Activated T-cell treated with anti-CD3 and anti-CD28 coated beads, Interleukin-2, amount 50 U/mL, for 24 hours (primary cell): ENCODE measurements around the gene PDE6H.

Source experiments
- DNase-seq: peaks from one replicate; pipeline ENCODE4 v3.0.0-alpha.2; 2020
- H3K27ac Mint-ChIP-seq: 2 replicates; pipeline ENCODE4 v1.8.0; 2020; ENCODE audit warnings: mild to moderate bottlenecking, mixed read lengths
- H3K27me3 Mint-ChIP-seq: 2 replicates; pipeline ENCODE4 v1.8.0; 2020; ENCODE audit warnings: mixed read lengths
- H3K36me3 Mint-ChIP-seq: 2 replicates; pipeline ENCODE4 v1.8.0; 2020; ENCODE audit warnings: low read depth, mixed read lengths
- H3K4me1 Mint-ChIP-seq: 2 replicates; pipeline ENCODE4 v1.8.0; 2020; ENCODE audit warnings: low read depth, mixed read lengths
- H3K4me3 Mint-ChIP-seq: 2 replicates; pipeline ENCODE4 v1.8.0; 2020; ENCODE audit warnings: mild to moderate bottlenecking, moderate library complexity, mixed read lengths
- H3K9me3 Mint-ChIP-seq: 2 replicates; pipeline ENCODE4 v1.8.0; 2020; ENCODE audit warnings: mixed read lengths

The PDE6H gene

DNA sequence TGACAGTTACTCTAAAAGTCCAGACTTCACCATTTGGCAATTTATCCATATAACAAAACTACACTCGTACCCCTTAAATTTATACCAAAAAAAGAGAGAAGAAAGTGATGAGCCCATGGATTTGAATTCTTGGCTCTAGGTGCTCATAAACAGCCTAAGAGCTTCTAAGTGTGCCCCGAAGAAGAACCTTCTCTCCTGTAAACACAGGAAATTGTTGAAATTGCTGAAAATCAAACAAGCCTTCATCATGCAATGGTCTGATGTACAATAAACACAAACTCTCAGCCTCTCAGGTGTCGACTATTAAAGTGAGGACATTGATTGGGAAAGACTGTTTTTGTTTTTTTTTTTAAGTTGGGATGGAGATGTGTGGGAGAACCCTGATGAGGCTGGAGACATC is 21.8 kb downstream of the PDE6H start:
- no peak for DNase-seq
- Mint-ChIP-seq H3K9me3 (peaks cover 12% of the 10 kb centered on the region), H3K36me3 (no peaks in the 10 kb centered on the region), H3K4me1 (peaks cover 34% of the 10 kb centered on the region), H3K27me3 (no peaks in the 10 kb centered on the region), H3K27ac (peak overlapping the region; percentile 58), H3K4me3 (no peak overlapping the region)

DNA sequence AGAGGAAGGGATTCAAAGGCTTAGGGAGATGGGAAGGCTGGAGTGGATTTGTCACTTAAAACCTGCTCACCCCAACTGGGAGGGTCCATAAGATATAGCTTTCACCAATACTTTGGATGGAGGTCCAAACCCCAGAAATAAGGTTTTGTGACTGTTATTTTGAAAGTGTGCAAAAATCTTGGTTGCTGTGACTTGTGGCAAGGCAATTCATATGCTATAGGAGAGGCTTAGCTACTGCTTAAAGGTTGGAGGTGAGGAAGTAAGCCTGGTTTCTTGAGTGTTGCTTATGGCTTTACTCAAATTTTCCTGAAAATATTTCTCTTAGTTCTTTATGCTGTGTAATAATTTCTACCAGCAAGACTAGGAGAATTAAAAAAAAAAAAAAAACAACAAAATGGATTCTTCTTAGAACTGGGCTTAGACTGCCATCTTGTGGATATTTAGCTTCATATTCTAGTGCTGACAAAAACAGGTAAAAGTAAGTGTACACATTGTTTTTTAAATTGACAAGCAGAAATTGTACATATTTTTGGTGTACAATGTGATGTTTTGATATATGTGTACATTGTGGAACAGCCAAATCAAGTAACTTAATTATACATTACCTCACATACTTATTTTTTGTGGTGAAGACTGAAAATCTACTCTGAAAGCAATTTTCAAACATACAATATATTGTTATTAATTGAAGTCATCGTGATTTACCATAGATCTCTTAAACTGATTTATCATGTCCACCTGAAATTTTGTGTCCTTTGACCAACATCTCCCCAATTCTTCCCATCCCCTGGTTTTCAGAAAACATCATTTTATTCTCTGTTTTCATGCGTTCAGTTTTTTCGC is 23.0 kb downstream of the PDE6H start:
- peaks cover 31% of the 10 kb centered on the region for H3K4me1 Mint-ChIP-seq
- H3K36me3 Mint-ChIP-seq: no peaks in the 10 kb centered on the region
- peaks cover 8% of the 10 kb centered on the region for H3K9me3 Mint-ChIP-seq
- peak overlapping the region; percentile 51 for H3K27ac Mint-ChIP-seq
- no peak for DNase-seq
- H3K4me3 Mint-ChIP-seq: no peak overlapping the region
- H3K27me3 Mint-ChIP-seq: no peaks in the 10 kb centered on the region

DNA sequence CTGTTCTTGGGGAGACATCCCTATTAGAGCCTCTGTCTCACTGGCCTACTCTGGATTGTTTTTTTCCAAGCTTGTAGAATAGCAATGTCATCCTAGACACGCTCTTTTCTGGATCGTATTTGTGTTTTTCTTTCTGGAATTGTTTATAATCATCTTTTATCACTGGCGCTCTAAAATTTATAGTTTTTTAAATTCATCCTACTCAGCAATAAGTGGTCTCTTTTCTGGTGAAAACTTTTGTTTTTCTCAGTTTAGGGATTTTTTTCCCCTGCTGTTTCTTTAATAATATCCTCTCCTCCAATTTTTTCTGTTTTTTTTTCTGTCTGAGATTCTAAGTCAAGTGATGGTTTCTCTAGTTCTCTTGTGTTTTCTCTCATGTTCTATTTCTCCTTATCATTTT is 25.2 kb downstream of the PDE6H start:
- no peaks in the 10 kb centered on the region for H3K9me3 Mint-ChIP-seq

DNA sequence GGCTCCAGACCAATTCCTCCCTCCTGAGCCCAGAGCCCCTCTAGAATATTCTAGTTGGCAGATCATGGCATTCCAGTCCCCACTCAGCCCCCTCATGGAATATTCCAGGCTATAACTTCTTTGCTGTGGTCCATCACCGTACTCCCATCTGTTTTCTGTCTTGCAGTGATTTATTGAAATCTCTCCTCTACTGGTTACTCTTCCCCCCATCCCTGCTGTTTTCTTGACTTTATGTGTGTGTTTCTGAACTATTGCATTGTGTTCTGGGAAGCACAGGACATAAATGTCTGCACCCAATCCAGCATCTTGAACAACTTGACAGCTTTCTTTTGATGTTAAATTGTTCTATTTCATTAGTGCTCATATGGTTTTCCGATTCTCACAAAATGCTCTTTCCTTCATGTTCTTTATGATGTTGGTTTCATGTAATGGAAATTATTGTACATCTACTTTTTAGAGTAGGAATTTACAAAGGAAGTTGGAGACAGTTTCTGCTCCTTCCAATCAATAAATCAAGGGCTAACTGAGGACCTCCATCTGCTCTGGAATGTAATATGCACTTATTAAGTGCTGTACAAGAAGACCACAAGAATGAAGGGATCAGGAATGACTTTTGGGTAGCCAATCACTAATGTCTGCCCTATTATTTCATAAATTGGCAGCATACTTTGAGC is 26.3 kb downstream of the PDE6H start:
- Mint-ChIP-seq H3K27ac (no peak overlapping the region), H3K9me3 (no peaks in the 10 kb centered on the region), H3K4me1 (peaks cover 18% of the 10 kb centered on the region), H3K4me3 (no peak overlapping the region), H3K27me3 (peaks cover 25% of the 10 kb centered on the region), H3K36me3 (no peaks in the 10 kb centered on the region)
- DNase-seq: no peak

More for the DNA sequence above, 25.2 kb downstream of the PDE6H start:
- Mint-ChIP-seq H3K27ac (no peak overlapping the region), H3K27me3 (peaks cover 14% of the 10 kb centered on the region), H3K4me3 (no peak overlapping the region), H3K4me1 (peaks cover 28% of the 10 kb centered on the region), H3K36me3 (no peaks in the 10 kb centered on the region)
- no peak for DNase-seq

DNA sequence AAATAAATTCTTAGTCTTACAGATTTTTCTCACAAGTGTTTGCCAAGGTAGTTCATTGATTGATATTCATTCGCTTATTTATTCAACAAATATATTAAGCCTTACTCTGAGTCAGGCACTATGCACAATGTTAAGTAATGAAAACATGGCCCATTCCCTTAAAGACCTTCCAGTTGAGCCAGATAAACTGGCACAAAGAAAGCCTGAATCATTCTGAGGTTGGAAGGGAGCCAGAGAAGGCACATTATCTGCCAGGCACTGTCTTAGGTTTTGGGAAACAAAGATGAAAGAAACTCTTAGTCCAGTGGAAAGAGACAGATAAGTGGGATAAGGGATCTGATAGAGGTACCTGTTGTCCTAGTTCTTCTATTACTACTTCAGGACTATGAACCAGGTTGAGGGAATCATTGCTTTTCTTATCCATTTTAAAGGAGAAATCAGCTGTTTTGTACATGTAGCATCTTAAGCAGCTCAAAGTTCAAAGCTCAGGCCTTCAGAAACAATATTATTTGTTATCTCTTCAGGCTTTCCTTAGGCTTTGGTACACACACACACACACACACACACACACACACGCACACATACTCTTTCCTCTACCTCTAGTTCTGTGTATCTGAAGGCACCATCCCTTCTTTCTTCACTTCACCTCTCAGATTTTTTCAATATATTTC is 27.0 kb downstream of the PDE6H start:
- Mint-ChIP-seq H3K27me3 (peaks cover 29% of the 10 kb centered on the region), H3K9me3 (no peaks in the 10 kb centered on the region), H3K36me3 (no peaks in the 10 kb centered on the region), H3K4me1 (peaks cover 11% of the 10 kb centered on the region), H3K4me3 (no peak overlapping the region), H3K27ac (no peak overlapping the region)
- no peak for DNase-seq

DNA sequence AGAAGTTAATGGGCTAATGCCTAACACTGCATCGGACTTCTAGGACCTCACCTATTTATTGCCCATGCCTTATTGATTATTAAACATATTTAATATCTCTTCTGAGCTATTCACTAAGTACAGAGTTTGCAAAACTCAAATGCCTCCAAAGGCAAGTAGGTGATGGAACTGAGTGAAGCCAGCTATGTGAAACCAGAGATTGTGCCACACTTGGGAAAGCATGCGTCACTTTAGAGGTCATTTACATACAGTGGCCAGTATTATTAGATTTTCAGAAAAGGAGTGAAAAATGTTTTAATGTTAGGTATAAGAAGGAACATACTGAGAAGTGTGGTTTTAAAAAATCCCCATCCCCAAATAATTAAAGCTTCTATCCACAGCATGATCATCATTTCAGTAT is 27.7 kb downstream of the PDE6H start:
- DNase-seq: no peak
- Mint-ChIP-seq H3K4me3 (no peak overlapping the region), H3K27me3 (peaks cover 29% of the 10 kb centered on the region), H3K4me1 (peaks cover 4% of the 10 kb centered on the region), H3K9me3 (no peaks in the 10 kb centered on the region), H3K36me3 (no peaks in the 10 kb centered on the region), H3K27ac (no peak overlapping the region)

DNA sequence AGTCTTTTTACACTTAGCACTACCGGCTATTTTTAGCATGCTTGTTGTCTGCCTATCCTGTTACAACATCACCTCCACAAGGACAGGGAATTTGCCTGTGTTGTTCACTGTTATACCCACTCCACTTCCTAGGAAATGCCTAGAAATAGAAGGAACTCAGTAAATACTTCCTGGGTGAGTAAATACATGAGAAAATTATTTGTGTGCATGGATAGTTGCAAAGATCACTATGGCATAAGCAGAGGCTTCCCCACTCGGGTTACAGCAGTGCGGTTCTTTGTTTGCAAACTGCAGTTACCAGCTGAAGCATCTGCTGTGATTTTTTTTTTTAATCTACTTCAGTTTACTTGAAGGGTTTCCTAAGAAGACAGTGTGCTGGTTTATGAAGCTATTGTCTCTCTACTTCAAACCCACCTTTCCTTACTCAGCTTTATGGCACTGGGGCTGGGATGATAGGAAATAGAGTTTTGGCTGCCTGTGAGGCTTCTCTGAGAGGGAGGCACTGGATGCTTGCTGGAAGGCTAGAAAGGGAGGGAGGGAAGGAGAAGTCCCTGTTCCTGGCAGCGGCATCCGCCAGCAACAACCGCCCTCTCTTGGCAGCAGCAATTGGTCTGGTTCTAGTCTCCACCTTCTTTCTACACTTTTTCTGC is 29.0 kb downstream of the PDE6H start:
- DNase-seq: no peak
- H3K27me3 Mint-ChIP-seq: peaks cover 36% of the 10 kb centered on the region
- H3K36me3 Mint-ChIP-seq: no peaks in the 10 kb centered on the region

DNA sequence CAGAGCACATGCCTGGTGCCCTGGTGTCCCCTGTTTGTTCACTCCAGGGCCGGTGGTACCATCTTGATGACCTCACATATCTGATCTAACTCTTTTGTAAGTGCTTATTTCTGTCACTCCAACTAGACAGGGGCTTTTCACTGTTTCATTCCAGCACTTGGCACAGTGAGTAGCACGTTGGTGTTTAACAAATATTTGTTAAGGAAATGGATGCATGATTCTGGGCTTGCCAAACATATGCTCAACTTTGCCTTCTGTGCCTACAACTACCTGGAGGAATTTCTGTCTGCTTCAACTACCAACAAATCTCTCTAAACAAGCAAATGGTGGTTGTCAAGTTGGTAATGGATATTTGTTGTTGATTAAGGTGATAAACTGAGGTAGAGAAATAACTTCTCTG is 31.6 kb downstream of the PDE6H start:
- Mint-ChIP-seq H3K36me3 (no peaks in the 10 kb centered on the region), H3K27me3 (peaks cover 42% of the 10 kb centered on the region), H3K27ac (no peak overlapping the region), H3K4me3 (no peak overlapping the region), H3K4me1 (no peaks in the 10 kb centered on the region), H3K9me3 (no peaks in the 10 kb centered on the region)
- DNase-seq: no peak

More for the DNA sequence above, 29.0 kb downstream of the PDE6H start:
- Mint-ChIP-seq H3K27ac (no peak overlapping the region), H3K4me3 (no peak overlapping the region), H3K9me3 (no peaks in the 10 kb centered on the region), H3K4me1 (no peaks in the 10 kb centered on the region)

DNA sequence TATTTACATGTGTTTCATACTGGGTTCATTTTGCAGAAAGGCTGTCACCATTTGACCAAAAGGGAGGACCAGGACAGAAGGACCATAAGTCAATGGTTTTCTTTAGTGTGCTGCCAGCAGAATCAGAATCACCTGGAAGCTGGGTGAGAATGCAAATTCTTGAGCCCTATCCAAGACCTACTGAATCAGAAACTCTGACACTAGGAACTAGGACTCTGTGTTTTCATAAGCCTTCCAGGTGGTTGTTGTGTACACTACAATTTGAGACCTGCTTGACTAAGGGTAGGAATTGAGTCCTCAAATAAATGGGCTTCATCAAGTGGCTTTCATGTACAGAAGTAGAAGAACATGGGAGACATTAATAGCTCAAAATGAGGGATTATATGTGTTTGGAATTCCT is 32.2 kb downstream of the PDE6H start:
- H3K27ac Mint-ChIP-seq: no peak overlapping the region
- DNase-seq: no peak
- H3K4me3 Mint-ChIP-seq: no peak overlapping the region
- H3K36me3 Mint-ChIP-seq: no peaks in the 10 kb centered on the region
- no peaks in the 10 kb centered on the region for H3K4me1 Mint-ChIP-seq
- H3K27me3 Mint-ChIP-seq: peaks cover 48% of the 10 kb centered on the region
- no peaks in the 10 kb centered on the region for H3K9me3 Mint-ChIP-seq

DNA sequence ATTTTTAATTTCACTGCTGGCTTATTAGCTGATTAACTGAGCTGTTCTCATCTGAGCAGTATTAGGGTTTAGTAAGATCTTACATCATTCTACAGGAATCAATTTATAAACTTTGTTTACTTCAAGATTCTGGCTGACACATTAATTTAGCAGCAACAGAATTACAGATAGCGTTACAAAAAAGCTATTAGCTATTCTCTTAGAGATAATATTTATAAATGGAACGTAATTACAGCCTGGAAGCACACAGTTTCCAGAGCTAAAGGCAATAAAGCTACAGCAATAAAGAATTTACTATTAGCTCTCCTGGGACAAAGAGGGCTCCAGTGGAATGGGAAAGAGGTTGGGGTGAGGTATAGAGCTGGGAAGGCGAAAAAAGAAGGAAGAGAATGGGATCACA is 34.7 kb downstream of the PDE6H start:
- Mint-ChIP-seq H3K4me1 (no peaks in the 10 kb centered on the region), H3K36me3 (no peaks in the 10 kb centered on the region), H3K27me3 (peaks cover 37% of the 10 kb centered on the region), H3K4me3 (no peak overlapping the region), H3K27ac (no peak overlapping the region), H3K9me3 (no peaks in the 10 kb centered on the region)
- no peak for DNase-seq

DNA sequence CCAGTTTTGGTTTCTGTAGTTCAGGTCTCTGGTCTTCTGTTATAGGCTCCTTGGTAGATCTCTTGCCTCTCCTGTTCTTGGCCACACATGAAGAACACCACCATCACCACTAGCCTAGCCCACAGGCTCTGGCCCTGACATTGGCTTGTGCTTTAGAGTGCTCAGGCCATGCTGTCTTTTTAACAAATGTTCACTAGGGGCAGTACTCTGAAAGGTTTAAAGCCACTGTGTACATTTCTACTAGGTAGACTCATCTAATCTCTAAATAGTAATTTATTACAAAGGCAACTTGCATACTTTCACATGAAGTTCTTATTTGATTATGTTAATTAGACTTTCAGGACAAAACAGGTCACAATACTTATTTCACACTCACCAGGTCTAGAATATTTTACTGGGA is 38.3 kb downstream of the PDE6H start:
- Mint-ChIP-seq H3K4me3 (no peak overlapping the region), H3K27me3 (peaks cover 15% of the 10 kb centered on the region), H3K4me1 (no peaks in the 10 kb centered on the region), H3K9me3 (no peaks in the 10 kb centered on the region), H3K27ac (no peak overlapping the region), H3K36me3 (no peaks in the 10 kb centered on the region)
- no peak for DNase-seq

DNA sequence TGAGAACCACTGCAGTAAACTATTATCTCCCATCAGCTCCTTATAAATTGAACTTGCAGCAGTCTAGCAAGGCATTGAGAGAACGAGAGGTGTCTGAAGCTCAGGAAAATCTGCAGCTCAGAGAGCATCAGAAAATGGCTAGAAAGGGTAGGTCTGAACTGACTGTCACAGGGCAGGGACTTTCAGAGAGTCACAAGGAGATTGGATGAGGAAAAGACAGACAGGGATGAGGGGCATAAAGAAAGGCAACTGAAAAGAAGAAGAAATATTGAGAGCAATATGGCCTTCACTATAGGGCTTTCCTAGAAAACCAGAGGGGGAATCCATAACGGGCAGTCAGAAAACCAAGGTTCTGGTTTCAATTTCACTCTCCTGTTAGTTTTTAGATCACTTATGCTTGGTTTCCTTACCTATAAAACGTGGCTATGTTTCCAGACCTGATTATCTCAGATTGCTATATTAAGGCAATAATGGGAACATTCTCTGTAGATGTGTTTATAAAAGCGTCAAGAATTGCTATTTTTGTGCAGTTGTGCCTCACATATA is 40.9 kb downstream of the PDE6H start:
- H3K27me3 Mint-ChIP-seq: peaks cover 8% of the 10 kb centered on the region
- DNase-seq: no peak
- no peaks in the 10 kb centered on the region for H3K4me1 Mint-ChIP-seq
- H3K9me3 Mint-ChIP-seq: no peaks in the 10 kb centered on the region
- no peak overlapping the region for H3K27ac Mint-ChIP-seq
- H3K4me3 Mint-ChIP-seq: no peak overlapping the region
- H3K36me3 Mint-ChIP-seq: no peaks in the 10 kb centered on the region

DNA sequence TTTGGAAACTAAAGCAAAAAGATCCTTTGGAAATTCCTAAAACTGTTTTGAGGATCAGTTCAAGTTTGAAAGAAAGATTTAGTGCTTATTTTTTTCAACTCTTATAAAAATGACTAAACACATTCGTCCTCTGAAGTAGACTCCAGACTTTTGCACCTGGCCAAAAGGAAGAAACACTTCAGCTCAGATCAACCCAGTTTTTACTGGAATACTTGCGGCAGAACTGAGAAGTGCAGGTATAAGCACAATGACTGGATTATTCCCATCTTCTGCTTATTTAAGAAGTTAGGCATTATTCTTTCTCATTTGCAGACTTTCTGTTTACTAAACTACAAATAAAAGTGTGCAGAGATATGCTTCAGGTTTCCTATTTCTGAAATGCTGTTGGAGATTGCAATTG is 41.9 kb downstream of the PDE6H start:
- H3K27me3 Mint-ChIP-seq: peaks cover 3% of the 10 kb centered on the region
- no peak overlapping the region for H3K4me3 Mint-ChIP-seq
- no peak overlapping the region for H3K27ac Mint-ChIP-seq

DNA sequence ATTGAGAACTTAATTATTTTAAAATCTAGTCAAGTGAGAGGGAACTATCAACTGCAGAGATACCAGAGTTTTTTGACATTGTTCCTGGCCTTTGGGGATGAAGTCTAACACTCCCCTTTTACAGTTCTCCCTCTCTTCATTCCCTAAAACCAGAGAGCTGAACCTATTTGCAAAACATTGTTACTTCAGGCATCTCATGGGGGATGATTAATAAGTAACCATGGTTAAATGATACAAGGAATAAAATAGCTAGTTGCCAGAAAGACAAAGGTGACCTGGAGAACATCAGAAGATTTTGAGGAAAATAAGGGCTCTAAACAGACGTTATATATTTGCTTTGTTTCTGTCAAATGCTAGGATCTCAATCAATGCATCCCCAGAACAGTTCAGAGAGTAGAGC is 42.3 kb downstream of the PDE6H start:
- no peaks in the 10 kb centered on the region for H3K36me3 Mint-ChIP-seq
- DNase-seq: no peak
- no peaks in the 10 kb centered on the region for H3K4me1 Mint-ChIP-seq
- no peak overlapping the region for H3K4me3 Mint-ChIP-seq
- no peaks in the 10 kb centered on the region for H3K27me3 Mint-ChIP-seq
- H3K9me3 Mint-ChIP-seq: no peaks in the 10 kb centered on the region
- no peak overlapping the region for H3K27ac Mint-ChIP-seq

More for the DNA sequence above, 41.9 kb downstream of the PDE6H start:
- Mint-ChIP-seq H3K4me1 (no peaks in the 10 kb centered on the region), H3K36me3 (no peaks in the 10 kb centered on the region), H3K9me3 (no peaks in the 10 kb centered on the region)
- no peak for DNase-seq
